OCI-M2 (cell line): ENCODE results near the gene EED.

Source experiments
- DNase-seq: peaks from one replicate; lab custom pipeline; 2025; ENCODE audit not compliant: unreplicated experiment; lab: John Stamatoyannopoulos, UW

Gene EED

DNA sequence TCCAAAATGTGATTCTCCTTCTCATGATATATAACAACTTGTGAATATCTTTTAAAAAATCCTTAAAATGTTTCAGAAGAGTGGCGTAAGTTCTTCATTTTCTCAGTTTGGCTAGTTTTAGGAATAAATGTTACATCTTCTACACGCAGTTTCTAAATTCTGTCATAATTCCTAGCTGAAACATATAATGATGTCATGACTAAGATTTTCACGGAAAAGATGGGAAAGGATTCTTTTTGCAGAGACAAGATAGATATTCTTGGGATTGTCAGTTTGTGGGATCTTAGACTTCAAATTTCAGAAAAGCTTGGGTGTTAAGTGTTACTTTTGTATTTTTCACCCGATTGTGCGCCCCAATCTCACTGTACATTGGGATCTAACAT is 1.7 kb downstream of the EED start:
- DNase-seq, result no peak

DNA sequence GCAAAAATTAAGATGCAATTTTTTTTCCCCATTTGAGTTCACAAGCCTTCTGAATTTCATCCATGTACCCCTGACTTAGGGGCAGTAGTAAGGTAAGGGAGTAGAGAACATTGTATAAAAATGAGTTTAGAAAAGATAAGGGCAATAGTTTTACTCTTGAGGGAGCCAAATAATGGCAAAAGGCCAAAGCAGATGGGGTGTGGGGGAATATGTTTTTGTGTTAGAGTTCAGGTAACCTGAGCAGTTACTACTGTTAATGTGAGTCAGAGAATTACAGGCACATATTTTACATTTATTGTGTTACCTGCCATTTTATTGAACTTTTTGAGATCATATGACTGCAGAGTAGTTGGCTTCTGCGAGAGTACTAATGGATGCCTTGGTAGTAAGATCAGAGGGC is 3.1 kb downstream of the EED start:
- DNase-seq, result no peak

DNA sequence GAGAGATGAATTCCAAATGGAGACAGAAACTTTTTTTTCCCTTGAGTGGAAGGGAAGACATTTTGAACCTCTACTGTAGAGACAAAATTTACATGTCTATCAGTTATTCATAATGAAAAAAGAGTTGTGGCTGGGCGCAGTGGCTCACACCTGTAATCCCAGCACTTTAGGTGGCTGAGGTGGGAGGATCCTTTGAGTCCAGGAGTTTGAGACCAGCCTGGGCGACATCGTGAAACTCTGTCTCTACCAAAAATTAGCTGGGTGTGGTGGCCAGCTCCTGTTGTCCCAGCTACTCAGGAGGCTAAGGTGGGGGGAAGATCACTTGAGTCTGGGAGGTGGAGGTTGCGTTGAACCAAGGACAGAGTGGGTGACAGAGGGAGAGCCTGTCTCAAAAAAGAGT is 4.1 kb downstream of the EED start:
- no peak for DNase-seq

DNA sequence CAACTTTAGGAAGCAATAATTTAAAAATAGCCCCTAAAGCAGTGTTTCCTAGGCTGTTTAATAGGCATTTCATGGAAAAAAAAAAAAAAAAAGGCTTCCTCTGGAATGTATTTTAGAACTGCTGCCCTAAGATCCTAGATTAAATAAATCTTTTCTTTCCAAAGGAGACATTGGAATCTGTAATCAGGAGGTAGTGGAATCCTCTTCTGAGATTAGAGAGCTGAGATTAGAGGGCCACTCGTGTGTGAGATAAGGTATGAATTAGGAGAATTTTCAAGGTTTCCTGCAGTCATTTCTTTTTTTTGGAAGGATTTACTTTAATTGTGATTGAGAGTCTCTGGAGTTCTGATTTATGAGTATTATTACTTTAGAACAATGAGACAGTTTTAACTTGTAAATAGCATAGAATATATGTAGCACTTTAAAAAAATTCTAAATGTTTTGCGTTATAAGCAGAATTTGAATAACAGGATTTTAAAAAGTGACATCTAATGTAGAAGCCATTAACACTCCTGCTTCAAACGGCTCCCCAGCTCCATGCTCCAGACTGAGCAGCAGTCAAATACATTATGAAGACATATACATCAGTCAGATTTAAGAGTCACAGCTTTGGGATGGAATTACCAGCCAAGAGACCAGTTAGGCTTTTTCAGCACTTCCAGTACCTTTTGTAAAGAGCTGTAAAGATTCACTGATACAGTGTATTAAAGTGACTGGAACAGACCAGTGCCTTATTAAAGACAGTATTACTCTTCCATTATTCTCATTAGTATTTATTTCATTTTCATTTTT is 5.0 kb downstream of the EED start:
- DNase-seq, result no peak

DNA sequence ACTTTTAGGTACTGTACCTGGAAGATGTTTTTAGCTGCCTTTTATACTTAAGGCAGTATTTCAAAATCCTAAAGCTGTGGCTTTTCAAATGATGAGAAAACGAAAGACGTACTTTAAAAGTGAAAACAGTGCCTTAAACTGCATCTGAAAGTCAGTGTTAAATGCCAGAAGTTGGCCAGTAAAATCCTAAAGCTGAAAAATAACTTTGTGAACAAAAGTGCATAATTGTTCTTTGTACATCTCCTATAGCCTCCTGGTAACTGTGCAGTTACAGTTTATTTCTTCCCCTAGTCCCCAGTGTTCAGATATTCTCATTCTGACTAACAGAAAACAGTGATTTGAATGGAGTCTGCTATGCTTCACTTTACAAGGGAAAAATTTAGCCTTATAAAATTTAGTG is 6.8 kb downstream of the EED start:
- no peak for DNase-seq

DNA sequence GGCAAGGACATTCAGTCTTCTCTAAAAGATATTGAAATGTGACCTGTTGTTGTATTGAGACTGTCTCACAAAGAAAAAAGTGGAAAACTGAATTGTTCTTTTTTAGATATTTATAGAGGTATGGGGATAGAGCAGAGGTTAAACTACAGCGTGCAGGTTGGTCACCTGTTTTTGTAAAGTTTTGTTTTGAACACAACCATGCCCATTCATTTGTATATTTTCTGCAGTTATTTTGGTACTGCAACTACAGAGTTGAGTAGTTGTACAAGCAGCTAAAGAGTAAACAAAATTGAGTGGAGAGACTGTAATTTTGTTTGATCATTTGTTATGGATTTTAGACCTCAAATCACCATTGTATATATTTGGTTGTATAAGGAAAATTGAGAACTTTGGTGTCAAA is 11.3 kb downstream of the EED start:
- DNase-seq, result no peak

DNA sequence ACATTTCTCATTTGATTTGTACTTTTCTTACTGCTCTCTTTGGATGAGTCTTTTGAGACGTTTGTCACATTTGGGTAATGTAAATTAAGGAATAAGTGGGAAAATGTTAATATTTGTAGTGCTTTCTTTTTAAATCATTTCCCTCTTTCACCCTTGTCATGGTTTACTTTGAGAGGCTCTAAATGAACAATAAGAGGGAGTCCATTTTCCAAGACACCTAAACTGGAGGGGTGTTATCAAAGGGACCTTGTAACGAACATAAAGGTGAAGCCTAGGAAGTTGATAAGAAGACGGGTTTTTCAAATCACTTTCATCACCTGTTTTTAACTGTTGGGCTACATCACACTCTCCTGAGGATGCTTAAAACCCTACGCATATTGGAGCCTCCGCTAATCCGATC is 12.1 kb downstream of the EED start:
- DNase-seq, result no peak

DNA sequence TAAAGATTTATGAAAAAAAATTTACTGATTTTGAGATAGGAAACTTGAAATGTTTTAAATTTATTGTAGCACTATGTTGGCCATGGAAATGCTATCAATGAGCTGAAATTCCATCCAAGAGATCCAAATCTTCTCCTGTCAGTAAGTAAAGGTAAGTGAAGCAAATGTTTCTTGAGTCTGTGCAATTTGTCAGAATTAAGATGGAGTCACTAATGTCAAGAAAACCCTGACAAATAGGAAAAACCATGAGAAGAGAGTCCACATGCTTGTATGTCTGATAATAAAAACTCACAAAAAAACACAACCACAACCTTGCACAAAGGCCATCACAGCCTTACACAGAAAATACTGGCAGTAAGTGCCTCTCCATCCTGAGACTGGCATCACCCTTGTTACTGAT is 12.9 kb downstream of the EED start:
- no peak for DNase-seq

DNA sequence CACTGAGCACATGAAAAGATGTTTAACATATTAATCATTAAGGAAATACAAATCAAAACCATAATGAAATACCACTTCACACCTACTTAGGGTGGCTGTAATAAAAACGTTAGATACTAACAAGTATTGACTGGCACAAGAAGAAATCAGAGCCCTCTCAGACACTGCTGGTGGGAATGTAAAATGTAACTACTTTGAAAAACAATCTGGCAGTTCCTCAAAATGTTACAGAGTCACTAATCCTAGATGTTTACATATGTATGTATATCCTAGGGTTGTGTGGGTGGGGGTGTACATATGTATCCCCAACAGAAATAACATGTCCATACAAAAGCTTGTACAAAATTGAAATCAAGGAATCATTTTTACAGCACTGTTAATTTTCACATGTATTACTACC is 15.2 kb downstream of the EED start:
- no peak for DNase-seq

DNA sequence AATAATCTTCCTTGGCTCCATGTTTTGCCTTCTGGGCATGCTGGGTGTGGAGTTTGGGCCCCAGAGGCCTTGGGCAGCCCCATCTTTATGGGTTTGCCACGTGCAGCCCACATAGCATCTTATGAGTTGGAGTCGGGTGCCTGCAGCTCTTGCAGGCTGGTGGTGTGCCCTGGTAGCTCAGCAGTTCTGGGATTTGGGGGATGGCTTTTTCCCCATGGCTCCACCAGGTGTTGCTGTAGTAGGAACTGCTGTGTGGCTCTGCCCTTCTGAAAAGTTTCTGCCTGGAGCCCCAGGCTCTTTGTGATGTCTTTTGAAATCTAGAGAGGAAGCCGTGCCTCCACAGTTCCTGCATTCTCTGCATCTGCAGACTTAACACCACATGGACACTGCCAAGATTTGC is 16.8 kb downstream of the EED start:
- DNase-seq, result no peak

DNA sequence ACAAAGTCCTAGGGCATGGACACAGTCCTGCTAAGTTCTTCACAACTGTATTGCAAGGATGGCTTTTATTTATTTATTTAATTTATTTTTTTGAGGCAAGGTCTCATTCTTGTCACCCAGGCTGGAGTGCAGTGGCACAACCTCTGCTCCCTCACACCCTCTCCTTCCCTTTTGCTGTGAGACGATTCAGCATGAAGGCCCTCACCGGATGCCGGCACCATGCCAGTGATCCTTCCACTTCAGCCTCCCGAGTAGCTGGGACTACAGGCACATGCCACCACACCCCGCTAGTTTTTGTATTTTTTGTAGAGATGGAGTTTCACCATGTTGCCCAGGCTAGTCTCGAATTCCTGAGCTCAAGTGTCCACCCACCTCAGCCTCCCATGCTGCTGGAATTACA is 17.8 kb downstream of the EED start:
- DNase-seq, result no peak

DNA sequence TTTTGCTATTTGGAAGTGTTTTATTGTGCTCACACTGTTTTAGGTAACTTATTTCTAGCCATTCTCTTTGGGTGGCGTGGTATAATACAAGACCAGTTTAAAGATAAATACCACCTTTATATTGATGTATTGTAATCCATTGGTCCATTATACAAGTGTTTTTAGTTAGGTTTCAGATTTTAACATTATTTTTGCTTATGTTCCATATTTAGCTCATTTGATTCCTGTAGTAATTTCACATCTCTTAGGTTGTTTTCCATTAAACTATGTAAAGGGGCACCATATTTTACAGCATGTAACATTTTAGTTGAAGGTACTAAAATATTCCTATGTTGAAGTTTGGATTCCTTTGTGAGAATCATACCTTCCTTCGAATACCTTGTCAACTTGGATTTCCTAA is 20.1 kb downstream of the EED start:
- no peak for DNase-seq

DNA sequence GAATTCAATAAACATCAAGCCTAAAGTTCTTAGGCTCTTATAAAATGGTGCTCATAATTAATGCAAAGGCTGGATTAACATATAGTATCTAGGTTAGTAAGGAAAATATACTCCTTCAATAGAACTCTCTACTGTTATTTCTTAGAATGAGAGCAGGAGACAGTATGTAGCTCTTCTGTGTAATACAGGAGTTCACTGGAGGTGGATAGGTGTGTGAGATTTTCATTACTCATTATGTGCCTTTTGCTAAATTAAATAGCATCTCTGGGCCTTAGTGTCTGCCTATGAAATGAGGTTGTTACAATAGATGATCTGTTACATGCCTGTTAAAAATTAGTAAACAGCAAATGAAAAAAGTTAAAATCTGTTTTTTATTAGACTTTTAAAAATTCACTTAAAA is 20.6 kb downstream of the EED start:
- DNase-seq, result no peak

DNA sequence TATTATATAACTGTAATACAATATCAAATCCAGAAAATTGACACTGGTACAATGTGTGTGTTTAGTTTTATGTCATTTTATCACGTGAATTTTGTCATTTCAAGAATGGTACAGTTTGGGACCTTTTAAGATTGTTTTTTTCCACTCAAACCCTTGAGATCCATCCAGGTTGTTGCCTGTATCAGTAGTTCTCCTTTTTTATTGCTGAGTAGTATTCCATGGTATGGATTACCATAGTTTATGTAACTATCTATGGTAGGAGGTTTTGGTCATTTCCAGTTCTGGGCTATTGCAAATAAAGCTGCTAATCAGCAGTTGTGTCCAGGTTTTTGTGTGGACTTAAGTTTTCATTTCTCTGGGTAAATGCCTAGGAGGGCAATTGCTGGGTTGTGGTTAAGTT is 25.1 kb downstream of the EED start:
- DNase-seq, result no peak

DNA sequence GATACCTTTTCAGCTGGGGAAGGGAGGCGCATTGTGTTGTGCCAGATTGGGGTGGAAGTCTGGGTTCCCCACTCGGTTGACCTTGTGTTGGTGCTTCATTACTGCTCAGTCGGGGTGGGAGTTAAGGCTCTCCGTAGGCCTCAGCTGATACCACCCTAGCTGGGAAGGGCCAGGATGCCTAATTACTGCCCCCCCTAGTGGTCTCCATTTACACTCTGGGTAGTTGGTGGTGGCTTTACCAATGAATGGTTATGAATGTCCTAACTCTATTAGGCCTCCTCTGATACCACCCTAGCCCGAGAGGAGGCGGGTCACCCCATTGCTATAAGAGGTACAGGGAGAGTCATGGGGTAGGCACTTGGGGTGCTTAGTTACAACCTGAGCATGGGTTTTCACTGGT is 29.9 kb downstream of the EED start:
- DNase-seq, result no peak

DNA sequence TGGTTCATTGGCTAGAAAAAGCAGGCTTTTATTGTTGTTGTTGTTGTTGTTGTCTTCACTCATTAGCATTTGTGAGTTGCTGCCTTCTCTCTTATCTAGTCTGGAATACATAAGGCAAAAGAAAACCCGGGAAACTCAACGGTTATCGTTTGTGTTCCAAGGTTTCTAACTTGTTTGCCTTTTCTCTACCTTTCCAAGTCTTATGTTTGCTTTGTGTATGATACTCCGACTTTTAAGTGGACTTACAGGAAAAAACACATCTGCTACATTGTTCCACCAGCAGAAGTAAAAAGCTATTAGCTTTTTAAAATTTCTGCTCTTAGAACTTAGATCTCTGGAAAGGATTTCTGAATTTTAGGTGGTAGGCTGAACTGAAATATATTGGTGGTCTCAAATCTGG is 30.4 kb downstream of the EED start:
- DNase-seq, result no peak

DNA sequence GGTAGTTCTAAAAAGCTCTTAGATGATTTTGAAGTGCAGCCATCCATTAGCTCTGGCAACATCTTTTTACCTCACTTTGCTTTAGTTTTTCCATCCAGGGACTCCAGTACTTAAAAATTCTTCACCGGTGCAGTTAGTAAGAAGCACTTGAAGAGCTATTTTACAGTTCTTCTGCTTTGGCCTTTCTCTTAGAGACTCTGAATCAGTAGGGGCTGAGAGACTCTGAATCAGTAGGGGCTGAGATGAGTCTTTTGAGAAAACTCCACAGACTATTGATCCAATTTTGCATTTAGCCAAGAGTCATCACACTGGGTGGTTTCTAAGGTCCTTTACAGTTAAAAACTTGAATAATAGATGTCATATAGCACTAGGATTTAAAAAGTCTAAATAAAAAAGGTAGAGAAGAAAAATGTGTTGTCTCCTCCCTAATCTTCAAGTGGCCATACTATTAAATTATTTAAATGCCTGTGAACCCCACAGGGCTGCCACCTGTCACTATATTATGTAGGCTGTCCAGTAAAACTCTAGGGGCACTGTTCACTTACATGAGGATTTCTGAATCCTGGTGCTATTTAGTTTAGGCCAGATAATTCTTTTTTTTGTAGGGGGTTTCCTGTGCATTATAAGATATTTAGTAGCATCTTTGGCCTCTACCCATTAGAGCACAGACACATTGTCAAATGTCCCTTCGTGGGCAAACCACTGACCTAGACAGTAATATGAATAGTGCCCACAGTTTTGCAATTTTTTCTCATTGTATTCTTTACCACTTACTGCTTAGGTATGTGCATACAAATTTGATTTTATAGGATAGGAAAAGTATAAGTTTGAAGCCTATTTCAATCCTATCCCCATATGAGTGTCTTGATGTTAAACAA is 31.2 kb downstream of the EED start:
- no peak for DNase-seq

DNA sequence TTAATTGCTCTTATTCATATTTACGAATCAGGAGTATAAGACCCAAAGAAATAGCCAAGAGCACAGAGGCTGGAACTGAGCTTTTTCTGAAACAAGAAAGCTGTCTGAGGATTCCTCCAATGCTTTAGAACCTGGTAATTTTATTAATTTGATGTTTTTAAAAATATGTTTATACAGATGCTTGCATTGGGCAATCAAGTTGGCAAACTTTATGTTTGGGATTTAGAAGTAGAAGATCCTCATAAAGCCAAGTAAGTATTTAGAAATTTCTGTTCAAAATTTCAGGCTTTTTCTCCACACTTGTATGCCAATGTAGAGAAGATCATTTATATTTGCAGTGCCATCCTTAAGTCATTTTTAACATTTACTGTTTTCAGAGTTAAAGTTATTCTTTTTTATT is 33.2 kb downstream of the EED start:
- DNase-seq, result no peak

DNA sequence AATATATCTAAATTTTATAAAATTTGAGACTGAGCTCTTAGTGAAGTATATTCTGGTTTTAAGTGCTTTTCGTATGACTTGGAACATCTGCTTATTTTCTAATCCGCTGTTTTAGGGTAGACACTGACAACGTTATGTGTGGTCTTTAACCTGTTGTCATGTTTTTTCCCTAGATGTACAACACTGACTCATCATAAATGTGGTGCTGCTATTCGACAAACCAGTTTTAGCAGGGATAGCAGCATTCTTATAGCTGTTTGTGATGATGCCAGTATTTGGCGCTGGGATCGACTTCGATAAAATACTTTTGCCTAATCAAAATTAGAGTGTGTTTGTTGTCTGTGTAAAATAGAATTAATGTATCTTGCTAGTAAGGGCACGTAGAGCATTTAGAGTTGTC is 33.7 kb downstream of the EED start:
- no peak for DNase-seq

DNA sequence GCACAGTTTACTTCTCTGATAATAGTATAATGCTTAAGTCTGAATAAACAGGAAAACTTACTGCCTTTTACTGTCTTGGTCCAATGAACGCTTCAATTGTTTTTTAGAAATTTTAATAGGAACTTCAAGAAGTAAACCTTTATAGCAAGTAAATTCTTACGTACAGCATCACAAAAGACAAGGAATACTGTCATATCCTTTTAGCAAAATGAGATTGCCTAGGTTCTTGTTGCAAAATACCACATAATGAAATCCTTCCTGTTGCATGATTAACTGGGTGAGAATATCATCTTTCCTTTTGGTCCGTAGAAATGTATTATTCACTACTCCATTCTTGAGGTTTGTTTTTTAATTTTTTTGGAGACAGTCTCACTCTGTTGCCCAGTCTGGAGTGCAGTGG is 35.2 kb downstream of the EED start:
- no peak for DNase-seq

DNA sequence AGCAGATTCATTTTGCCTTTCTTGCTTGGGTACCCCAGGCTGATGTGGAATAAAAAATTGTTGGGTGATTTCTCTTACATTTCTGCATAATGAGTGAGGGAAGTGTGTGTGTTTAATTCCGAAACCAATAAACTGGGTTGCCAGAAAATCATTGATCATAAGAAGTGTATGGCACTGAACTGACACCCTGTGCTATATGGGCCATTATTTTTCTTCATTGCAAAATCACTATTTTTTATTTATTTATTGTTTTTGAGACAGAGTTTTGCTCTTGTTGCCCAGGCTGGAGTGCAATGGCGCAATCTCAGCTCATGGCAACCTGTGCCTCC is 42.9 kb downstream of the EED start:
- no peak for DNase-seq

DNA sequence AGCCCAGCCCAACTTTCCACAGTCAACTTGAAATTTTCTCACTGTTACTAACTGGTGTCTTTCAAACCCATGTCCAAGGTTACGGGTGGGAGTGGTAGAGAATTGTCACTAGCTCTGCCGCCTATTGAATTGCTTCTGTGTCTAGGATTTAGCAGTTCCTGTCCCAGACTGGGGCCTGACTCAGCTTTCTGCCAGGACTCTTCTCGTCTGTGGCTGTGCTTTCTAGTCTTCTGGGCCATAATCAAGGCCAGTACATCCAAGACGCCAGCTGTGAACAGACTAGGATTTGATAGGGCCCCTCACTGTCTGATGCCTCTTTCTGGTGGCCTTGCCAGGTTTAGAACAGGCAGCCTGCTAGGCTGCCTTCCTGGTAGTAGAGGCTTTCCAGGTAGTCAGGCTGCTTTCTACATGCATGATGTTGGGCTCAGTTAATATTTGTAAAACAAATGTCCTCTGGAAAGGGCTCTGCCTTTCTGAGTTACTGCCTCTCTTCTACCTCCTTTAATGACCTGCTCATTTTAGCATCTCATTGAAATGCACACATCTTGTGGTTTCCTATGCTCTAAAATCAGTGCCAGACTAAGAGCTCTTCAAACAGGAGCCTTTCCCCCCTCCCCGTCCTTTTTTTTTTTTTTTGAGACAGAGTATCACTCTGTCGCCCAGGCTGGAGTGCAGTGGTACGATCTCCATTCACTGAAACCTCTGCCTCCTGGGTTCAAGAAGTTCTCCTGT is 44.4 kb downstream of the EED start:
- no peak for DNase-seq
